CD4-positive, alpha-beta memory T cell (primary cell): ENCODE data around the gene ASB2. TPM values are rescaled to one million over a fixed set of nuclear protein-coding genes. Genes with fewer than 3 reads are reported as not detected.

Experiments used
- CTCF ChIA-PET: fragments of 350-600 bp; sonication (Branson Sonifier 250); formaldehyde crosslinking; loops from one replicate; lab custom pipeline; 2021; ENCODE audit warnings: inconsistent platforms; ENCODE audit not compliant: partially characterized antibody; lab: Charles Lee
- POLR2A ChIA-PET: fragments of 350-600 bp; sonication (Branson Sonifier 250); formaldehyde crosslinking; loops from one replicate; lab custom pipeline; 2021; ENCODE audit not compliant: partially characterized antibody; lab: Charles Lee
- DNase-seq, 5 donors: peaks; one replicate each; pipeline versions ENCODE4 v3.0.0 to v3.0.0-alpha.2; 2020 to 2022; ENCODE audit warnings: mixed read lengths in 1 of 5
- H3K27ac ChIP-seq: one replicate; pipeline ENCODE4 v1.7.0; 2013; ENCODE audit warnings: low read depth, low read length
- H3K27me3 ChIP-seq: 2 replicates; pipeline ENCODE4 v1.7.0; 2013; ENCODE audit warnings: mild to moderate bottlenecking, low read length, moderate library complexity; ENCODE audit not compliant: insufficient read depth
- H3K36me3 ChIP-seq: 2 replicates; pipeline ENCODE4 v1.7.0; 2013; ENCODE audit warnings: mild to moderate bottlenecking, low read length, moderate library complexity; ENCODE audit not compliant: insufficient read depth
- H3K4me1 ChIP-seq: 2 replicates; pipeline ENCODE4 v1.7.0; 2013; ENCODE audit warnings: mild to moderate bottlenecking, low read length, moderate library complexity; ENCODE audit not compliant: insufficient read depth
- H3K4me3 ChIP-seq, 2 donors: one replicate each; pipeline ENCODE4 v1.7.0; 2013; ENCODE audit warnings: low read length in 2 of 2, mild to moderate bottlenecking in 1 of 2
- H3K9me3 ChIP-seq, 2 donors: one replicate each; pipeline ENCODE4 v1.7.0; 2013; ENCODE audit warnings: low read length in 2 of 2, control low read depth in 1 of 2; ENCODE audit not compliant: control insufficient read depth in 1 of 2
- H3K27ac Mint-ChIP-seq, 7 donors: one replicate each; pipeline ENCODE4 v1.8.0; 2020 to 2021; ENCODE audit warnings: mixed read lengths in 7 of 7, mild to moderate bottlenecking in 6 of 7, inconsistent platforms in 3 of 7, moderate library complexity in 3 of 7
- H3K27me3 Mint-ChIP-seq, 2 donors: one replicate each; pipeline ENCODE4 v1.8.0; 2020 to 2021; ENCODE audit warnings: mixed read lengths in 2 of 2
- H3K36me3 Mint-ChIP-seq, 2 donors: one replicate each; pipeline ENCODE4 v1.8.0; 2020 to 2021; ENCODE audit warnings: mixed read lengths in 2 of 2, inconsistent platforms in 1 of 2, mild to moderate bottlenecking in 1 of 2
- H3K4me1 Mint-ChIP-seq, 4 donors: one replicate each; pipeline ENCODE4 v1.8.0; 2020 to 2021; ENCODE audit warnings: mixed read lengths in 4 of 4, mild to moderate bottlenecking in 1 of 4
- H3K4me3 Mint-ChIP-seq, 8 donors: one replicate each; pipeline ENCODE4 v1.8.0; 2020 to 2021; ENCODE audit warnings: mixed read lengths in 8 of 8, mild to moderate bottlenecking in 7 of 8, moderate library complexity in 6 of 8, inconsistent platforms in 3 of 8
- H3K9me3 Mint-ChIP-seq, 8 donors: one replicate each; pipeline ENCODE4 v1.8.0; 2020 to 2021; ENCODE audit warnings: mixed read lengths in 8 of 8, mild to moderate bottlenecking in 5 of 8, inconsistent platforms in 3 of 8, moderate library complexity in 1 of 8
- intact Hi-C: fragments of 100-400 bp; cut with micrococcal nuclease; formaldehyde crosslinking; loops from one replicate; pipeline ENCODE4 v1.15.1; 2023
- polyA plus RNA-seq, 2 donors: library from polyadenylated mRNA; unstranded; fragments of 300-500 nt; fragmentation: Illumina TruSeq; gene quantifications; one replicate each; pipeline ENCODE4 v1.2.3, GENCODE V29; 2021
- total RNA-seq, 2 experiments: library from RNA; stranded (reverse); gene quantifications; one replicate each; pipeline ENCODE4 v1.2.3, GENCODE V29; 2021

Gene ASB2
- total and polyA plus RNA-seq, 4 experiments from 2014 or later = 0.87 to 29.7 (median 14.8) TPM

DNA sequence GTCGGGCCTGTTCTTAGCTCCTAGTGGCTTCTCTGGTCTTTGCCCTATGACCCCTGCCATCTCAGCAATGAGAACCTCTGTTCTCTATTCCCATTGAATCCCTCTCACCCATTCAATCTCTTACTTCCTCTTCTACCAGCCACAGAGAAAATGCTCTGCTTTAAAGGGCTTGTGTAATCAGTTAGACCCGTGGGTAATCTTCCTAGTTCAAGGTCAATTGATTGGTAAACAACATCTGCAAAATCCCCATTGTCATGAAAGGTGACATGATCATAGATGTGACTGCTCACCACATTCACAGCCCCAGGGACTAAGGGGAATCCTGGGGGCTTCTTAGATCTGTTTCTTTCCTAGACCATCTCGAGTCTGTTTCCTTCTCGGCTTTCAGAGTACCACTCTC is 13.6 kb upstream of the ASB2 start:
- peak overlapping the region in 1 of 7 donors; percentile 84 for H3K27ac Mint-ChIP-seq
- POLR2A ChIA-PET = no interaction called here

DNA sequence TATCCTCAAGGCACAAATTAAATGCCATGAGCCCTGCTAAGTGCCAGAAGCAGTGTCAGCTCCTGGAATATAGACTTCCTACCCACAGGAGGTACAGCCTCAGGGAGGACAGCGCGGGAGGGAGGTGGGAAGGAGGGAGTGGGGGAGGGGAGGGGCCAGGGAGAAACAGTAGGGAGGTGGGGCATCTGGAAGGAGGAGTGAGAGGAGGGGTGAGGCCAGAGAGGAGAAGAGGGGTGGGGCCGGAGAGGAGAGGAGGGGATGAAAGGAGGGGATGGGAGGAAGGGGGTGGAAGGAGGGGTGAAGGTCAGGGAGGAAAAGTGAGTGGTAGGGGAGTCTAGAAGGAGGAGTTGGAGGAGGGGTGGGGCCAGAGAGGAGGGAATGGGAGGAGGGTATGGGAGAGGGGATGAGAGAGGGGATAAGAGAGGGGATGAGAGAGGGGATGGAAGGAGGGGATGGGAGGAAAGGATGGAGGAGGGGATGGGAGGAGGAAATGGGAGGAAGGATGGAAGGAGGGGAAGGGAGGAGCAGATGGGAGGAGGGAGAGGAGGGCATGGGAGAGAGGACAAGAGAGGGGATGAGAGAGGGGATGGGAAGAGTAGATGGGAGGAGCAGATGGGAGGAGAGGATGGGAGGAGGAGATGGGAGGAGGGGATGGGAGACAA is 11.6 kb upstream of the ASB2 start:
- Histone ChIP-seq H3K36me3 (no peaks in the 10 kb centered on the region), H3K27me3 (no peaks in the 10 kb centered on the region), H3K4me1 (no peaks in the 10 kb centered on the region), H3K4me3 (no peak overlapping the region), H3K27ac (no peak overlapping the region), H3K9me3 (no peaks in the 10 kb centered on the region)
- Mint-ChIP-seq H3K9me3 (peaks cover 0 to 2% (median 0%) of the 10 kb centered on the region in 8 donors), H3K36me3 (no peaks in the 10 kb centered on the region), H3K4me3 (no peak overlapping the region), H3K27me3 (no peaks in the 10 kb centered on the region), H3K27ac (no peak overlapping the region), H3K4me1 (peaks cover 0 to 4% (median 0%) of the 10 kb centered on the region in 4 donors)
- CTCF ChIA-PET = no interaction called here
- DNase-seq = no peak
- POLR2A ChIA-PET = no interaction called here
- intact Hi-C loops = no loop called here

More for the DNA sequence above, 13.6 kb upstream of the ASB2 start:
- Mint-ChIP-seq H3K4me1 (peaks cover 0 to 4% (median 0%) of the 10 kb centered on the region in 4 donors), H3K4me3 (no peak overlapping the region), H3K27me3 (no peaks in the 10 kb centered on the region), H3K9me3 (peaks cover 0 to 2% (median 0%) of the 10 kb centered on the region in 8 donors), H3K36me3 (no peaks in the 10 kb centered on the region)
- no peaks in the 10 kb centered on the region for H3K4me1 ChIP-seq
- no peaks in the 10 kb centered on the region for H3K9me3 ChIP-seq
- intact Hi-C loops = no loop called here
- H3K36me3 ChIP-seq = no peaks in the 10 kb centered on the region
- no peak overlapping the region for H3K27ac ChIP-seq
- no peak for DNase-seq
- no peaks in the 10 kb centered on the region for H3K27me3 ChIP-seq
- CTCF ChIA-PET = interaction anchor here (16.6 kb wide), 1 partner anchor 50 kb away, joined by 447 read pairs; no protein-coding TSS in a partner anchor
- H3K4me3 ChIP-seq = no peak overlapping the region

DNA sequence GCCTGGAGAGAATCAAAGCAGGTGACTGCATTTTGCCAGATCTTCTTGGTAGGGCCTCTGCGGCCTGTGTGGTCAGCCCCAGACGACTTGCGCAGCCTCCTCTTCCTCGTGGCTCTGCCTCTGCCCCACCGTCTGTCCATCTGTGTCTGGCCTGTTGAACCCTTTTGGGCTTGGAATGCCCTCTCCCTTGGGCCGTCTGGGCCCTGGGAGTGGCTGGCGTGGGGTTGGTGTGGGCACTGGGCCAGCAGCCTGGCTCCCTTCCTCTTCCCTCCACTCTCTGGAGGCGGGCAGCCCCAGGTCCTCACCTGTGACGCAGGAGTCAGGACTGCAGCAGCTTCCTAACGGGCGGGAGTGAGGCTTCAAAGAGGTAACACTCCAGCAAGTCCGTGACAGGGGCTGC is 11.0 kb upstream of the ASB2 start:
- Histone ChIP-seq H3K36me3 (no peaks in the 10 kb centered on the region), H3K27ac (no peak overlapping the region), H3K27me3 (no peaks in the 10 kb centered on the region), H3K4me1 (peaks cover 3% of the 10 kb centered on the region), H3K4me3 (no peak overlapping the region), H3K9me3 (no peaks in the 10 kb centered on the region)
- no peak for DNase-seq
- Mint-ChIP-seq H3K4me1 (peaks cover 0 to 4% (median 0%) of the 10 kb centered on the region in 4 donors), H3K27me3 (no peaks in the 10 kb centered on the region), H3K4me3 (no peak overlapping the region), H3K9me3 (peaks cover 0 to 2% (median 0%) of the 10 kb centered on the region in 8 donors), H3K27ac (no peak overlapping the region), H3K36me3 (no peaks in the 10 kb centered on the region)
- CTCF ChIA-PET = no interaction called here
- POLR2A ChIA-PET = no interaction called here
- intact Hi-C loops = no loop called here

DNA sequence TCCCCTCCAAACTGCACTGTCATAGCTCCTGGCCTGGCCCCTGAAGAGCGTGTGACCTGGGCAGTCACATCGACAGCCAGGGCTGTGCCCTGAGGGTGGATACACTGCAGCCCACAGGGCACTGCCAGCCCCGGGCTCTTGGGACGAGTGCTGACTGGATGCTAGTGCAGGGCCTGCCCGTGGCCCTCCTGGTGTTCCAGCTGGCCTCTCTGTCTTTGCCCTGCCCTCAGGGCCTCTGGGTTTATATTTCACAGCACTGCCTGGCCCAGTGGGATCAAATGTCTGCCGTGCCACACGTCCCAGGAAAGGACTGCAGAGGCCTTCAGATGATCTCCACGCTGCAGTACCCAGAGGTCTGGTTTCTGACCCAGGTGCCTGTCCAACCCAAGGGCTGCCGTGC is 10.6 kb upstream of the ASB2 start:
- no peak overlapping the region for H3K4me3 ChIP-seq
- no peak overlapping the region for H3K27ac Mint-ChIP-seq
- no peak overlapping the region for H3K4me3 Mint-ChIP-seq
- no peaks in the 10 kb centered on the region for H3K9me3 ChIP-seq
- H3K4me1 Mint-ChIP-seq = peaks cover 0 to 4% (median 0%) of the 10 kb centered on the region in 4 donors
- POLR2A ChIA-PET = no interaction called here
- CTCF ChIA-PET = interaction anchor here (0.7 to 39.2 kb wide), 3 partner anchors 19 to 1541 kb away, joined by 3 to 1377 read pairs (median 3); no protein-coding TSS in a partner anchor
- H3K36me3 Mint-ChIP-seq = no peaks in the 10 kb centered on the region
- no peak for DNase-seq
- H3K9me3 Mint-ChIP-seq = peaks cover 0 to 2% (median 0%) of the 10 kb centered on the region in 8 donors
- H3K27me3 Mint-ChIP-seq = no peaks in the 10 kb centered on the region
- H3K27me3 ChIP-seq = no peaks in the 10 kb centered on the region
- peaks cover 3% of the 10 kb centered on the region for H3K4me1 ChIP-seq
- no peaks in the 10 kb centered on the region for H3K36me3 ChIP-seq
- H3K27ac ChIP-seq = no peak overlapping the region
- intact Hi-C loops = no loop called here

DNA sequence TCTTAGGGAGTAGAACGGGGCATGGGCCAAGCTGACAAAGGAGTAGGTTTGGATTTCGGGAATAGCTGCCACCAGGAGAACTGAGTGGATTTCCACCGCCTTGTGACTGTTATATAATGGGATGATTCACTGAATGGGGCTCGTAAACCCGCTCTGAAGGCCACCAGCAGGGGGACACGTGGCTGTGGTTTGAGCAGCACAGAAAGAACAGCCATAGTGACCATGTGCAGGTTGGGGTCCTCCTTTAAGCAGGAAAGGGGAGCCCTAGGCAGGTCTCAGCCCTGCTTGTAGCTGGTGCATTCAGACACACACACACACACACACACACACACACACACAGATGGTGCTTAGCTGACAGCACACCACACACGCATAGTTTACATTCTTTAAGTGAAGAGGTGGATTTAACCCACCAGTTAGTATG is 8.6 kb upstream of the ASB2 start:
- DNase-seq = no peak
- POLR2A ChIA-PET = interaction anchor here (0.6 to 18.4 kb wide), 2 partner anchors 14 to 26 kb away, joined by 3 to 469 read pairs; no protein-coding TSS in a partner anchor
- no peaks in the 10 kb centered on the region for H3K27me3 Mint-ChIP-seq
- H3K4me1 Mint-ChIP-seq = peaks cover 3 to 14% (median 4%) of the 10 kb centered on the region in 4 donors
- H3K36me3 Mint-ChIP-seq = no peaks in the 10 kb centered on the region
- no peaks in the 10 kb centered on the region for H3K36me3 ChIP-seq
- no peaks in the 10 kb centered on the region for H3K27me3 ChIP-seq
- H3K9me3 ChIP-seq = no peaks in the 10 kb centered on the region
- CTCF ChIA-PET = interaction anchor here (1.5 to 39.2 kb wide), 3 partner anchors 12 to 36 kb away, joined by 4 to 1377 read pairs (median 30); no protein-coding TSS in a partner anchor
- no peak overlapping the region for H3K4me3 Mint-ChIP-seq
- intact Hi-C loops = no loop called here
- H3K4me1 ChIP-seq = peaks cover 11% of the 10 kb centered on the region
- no peak overlapping the region for H3K27ac ChIP-seq
- H3K4me3 ChIP-seq = no peak overlapping the region
- no peak overlapping the region for H3K27ac Mint-ChIP-seq
- H3K9me3 Mint-ChIP-seq = no peaks in the 10 kb centered on the region

DNA sequence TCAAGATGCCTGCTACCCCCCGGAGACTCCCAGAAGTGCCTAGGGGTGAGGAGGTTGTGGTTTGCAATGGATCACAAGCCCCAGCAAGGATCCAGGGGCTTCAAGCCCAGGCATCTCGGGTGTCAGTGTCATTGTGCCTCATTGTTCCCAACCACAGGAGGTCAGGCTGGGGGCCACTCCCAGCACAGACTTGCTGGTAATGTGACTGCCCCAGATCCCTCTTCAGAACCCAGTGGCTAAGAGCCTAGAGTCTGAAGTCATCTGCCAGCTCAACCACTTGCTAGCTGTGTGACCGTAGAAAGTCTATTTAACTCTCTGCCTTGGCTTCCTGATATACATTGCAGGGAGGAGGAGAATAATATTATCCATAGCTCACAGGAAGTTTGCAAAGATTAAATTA is 7.7 kb upstream of the ASB2 start:
- CTCF ChIA-PET = interaction anchor here (2.0 to 39.2 kb wide), 4 partner anchors 13 to 35 kb away, joined by 7 to 1377 read pairs (median 31); partner anchors contain the start of gene CCDC197
- Histone ChIP-seq H3K27ac (no peak overlapping the region), H3K36me3 (no peaks in the 10 kb centered on the region), H3K4me1 (peaks cover 19% of the 10 kb centered on the region), H3K9me3 (no peaks in the 10 kb centered on the region), H3K4me3 (no peak overlapping the region), H3K27me3 (no peaks in the 10 kb centered on the region)
- Mint-ChIP-seq H3K27ac (no peak overlapping the region), H3K4me3 (no peak overlapping the region), H3K9me3 (no peaks in the 10 kb centered on the region), H3K27me3 (no peaks in the 10 kb centered on the region), H3K4me1 (peaks cover 7 to 22% (median 9%) of the 10 kb centered on the region in 4 donors), H3K36me3 (no peaks in the 10 kb centered on the region)
- intact Hi-C loops = no loop called here
- DNase-seq = no peak
- POLR2A ChIA-PET = interaction anchor here (1.6 to 18.4 kb wide), 2 partner anchors 25 to 44 kb away, joined by 7 to 469 read pairs; no protein-coding TSS in a partner anchor

DNA sequence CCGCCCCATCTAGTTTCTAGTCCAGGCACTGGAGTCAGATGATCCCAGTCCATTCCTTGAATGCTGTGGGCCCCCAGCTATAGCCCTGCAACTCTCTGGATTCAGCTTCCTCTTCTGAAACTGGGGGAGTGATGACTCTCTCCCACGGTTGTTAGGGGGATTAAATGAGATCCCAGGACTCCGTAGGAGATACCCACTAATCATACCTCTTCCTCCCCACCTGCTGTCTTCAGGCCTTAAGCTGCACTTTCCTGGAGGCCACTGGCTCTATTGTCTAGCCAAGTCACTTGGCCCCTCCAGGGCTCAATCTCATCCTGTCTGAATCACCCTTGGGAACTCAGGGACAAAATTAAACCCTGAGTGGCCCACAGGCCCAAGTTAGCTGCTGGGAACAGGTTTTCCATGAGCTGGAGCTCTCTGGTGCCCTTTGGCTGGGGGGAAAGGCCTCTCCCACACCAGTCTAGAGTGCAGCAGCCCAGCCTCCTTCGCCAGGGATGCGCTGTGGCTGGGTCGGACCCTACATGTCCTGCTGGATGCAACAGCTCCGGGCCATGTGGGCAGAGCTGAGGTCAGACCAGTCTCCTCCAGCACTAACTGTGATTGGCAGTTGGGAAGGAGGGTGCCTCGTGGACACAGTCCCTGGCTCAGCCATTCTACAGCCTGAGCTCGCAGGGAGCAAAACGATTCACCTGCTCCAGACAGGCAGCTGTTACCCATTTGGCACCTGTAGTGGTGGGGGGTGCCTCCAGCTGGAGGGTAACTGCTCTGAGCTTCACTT is 6.0 kb upstream of the ASB2 start:
- CTCF ChIA-PET = interaction anchor here (1.2 to 39.2 kb wide), 7 partner anchors 11 to 154 kb away, joined by 3 to 1377 read pairs (median 7); partner anchors contain the start of gene CCDC197
- H3K27ac Mint-ChIP-seq = no peak overlapping the region
- intact Hi-C loops = no loop called here
- H3K27me3 Mint-ChIP-seq = no peaks in the 10 kb centered on the region
- DNase-seq = no peak
- peaks cover 21 to 38% (median 25%) of the 10 kb centered on the region in 4 donors for H3K4me1 Mint-ChIP-seq
- Histone ChIP-seq H3K4me1 (peaks cover 35% of the 10 kb centered on the region), H3K9me3 (peaks cover 1 to 7% of the 10 kb centered on the region in 2 donors), H3K27ac (no peak overlapping the region), H3K27me3 (no peaks in the 10 kb centered on the region), H3K4me3 (no peak overlapping the region), H3K36me3 (no peaks in the 10 kb centered on the region)
- peaks cover 0 to 13% (median 7%) of the 10 kb centered on the region in 8 donors for H3K9me3 Mint-ChIP-seq
- POLR2A ChIA-PET = interaction anchor here (1.1 to 18.4 kb wide), 5 partner anchors 10 to 43 kb away, joined by 3 to 469 read pairs (median 7); no protein-coding TSS in a partner anchor
- no peak overlapping the region for H3K4me3 Mint-ChIP-seq
- peaks cover 0 to 5% of the 10 kb centered on the region in 2 donors for H3K36me3 Mint-ChIP-seq
